GM06990 (cell line): Measurements from ENCODE around the gene ZP2.
"Not testable (repeated sequence)": the region's sequence is repeated elsewhere in the genome, so short reads cannot be mapped to it uniquely, and the experiment has no call there.

ENCODE experiments used
- DNase-seq: peaks from one replicate; pipeline ENCODE4 v3.0.0-alpha.2; 2011; ENCODE audit not compliant: insufficient read length; ENCODE audit errors: extremely low read depth
- H3K27me3 ChIP-seq: replicated peaks from 2 replicates; pipeline ENCODE4 v1.6.0; 2011; ENCODE audit warnings: low read length; ENCODE audit not compliant: control insufficient read depth, insufficient read depth
- H3K36me3 ChIP-seq: 2 replicates; pipeline ENCODE4 v1.5.1; 2011; ENCODE audit warnings: low read length; ENCODE audit not compliant: control insufficient read depth, insufficient read depth
- H3K4me3 ChIP-seq: replicated peaks from 2 replicates; pipeline ENCODE4 v1.5.1; 2011; ENCODE audit warnings: low read depth, mild to moderate bottlenecking, control low read depth, low read length
- CTCF ChIP-seq: IDR thresholded peaks from 2 replicates; pipeline ENCODE4 v1.5.1; 2011; ENCODE audit warnings: low read length, control low read depth, mild to moderate bottlenecking, inconsistent platforms; ENCODE audit not compliant: insufficient read depth, poor library complexity, severe bottlenecking

Gene ZP2

GRCh38 chr16:21156767-21157467 is 54.5 kb downstream of the ZP2 start:
- no peaks in the 10 kb centered on the region; the same call in 1 of the 2 replicates for H3K36me3 ChIP-seq
- H3K27me3 ChIP-seq: no peaks in the 10 kb centered on the region
- TF ChIP-seq CTCF: peak; percentile 55
- DNase-seq: no peak
- H3K4me3 ChIP-seq: no peak overlapping the region

GRCh38 chr16:21156011-21156410 is 55.4 kb downstream of the ZP2 start:
- not testable (repeated sequence) for H3K27me3 ChIP-seq, H3K4me3 ChIP-seq, DNase-seq, H3K36me3 ChIP-seq

- H3K4me3 ChIP-seq, H3K36me3 ChIP-seq, H3K27me3 ChIP-seq, DNase-seq: not testable (repeated sequence)
Measured at GRCh38 chr16:21153124-21153729, 58.1 kb downstream of the ZP2 start.

GRCh38 chr16:21152160-21153030 is 59.0 kb downstream of the ZP2 start:
- DNase-seq, H3K36me3 ChIP-seq, H3K4me3 ChIP-seq, H3K27me3 ChIP-seq: not testable (repeated sequence)

- H3K4me3 ChIP-seq: no peak within 1 kb of the TSS
- no peak for DNase-seq
- H3K36me3 ChIP-seq: no peaks in the 10 kb centered on the region
- no peaks in the 10 kb centered on the region for H3K27me3 ChIP-seq
- TF ChIP-seq CTCF: no peak
Measured at GRCh38 chr16:21150375-21151001, 60.9 kb downstream of the ZP2 start, which contains the start of gene DNAH3. Gene DNAH3 (minus strand): TSS chr16:21150846. CDS start chr16:21150319, 527 bp downstream.
